ENCODE measurements around the gene PUS3.
A peak's percentile ranks its signal among the peaks of the same experiment; 100 is the strongest.

The PUS3 gene

GRCh38 chr11:125924384-125925007, 21.5 kb upstream of the PUS3 start:
- Histone ChIP-seq H3K27ac (ENCODE audit: poor library complexity, severe bottlenecking) (no peak overlapping the region), H3K27me3 (ENCODE audit: insufficient read depth, poor library complexity, severe bottlenecking) (no peaks in the 10 kb centered on the region), H3K36me3 (ENCODE audit: low read depth) (no peaks in the 10 kb centered on the region), H3K4me3 (ENCODE audit: severe bottlenecking) (no peak overlapping the region), H3K9me3 (ENCODE audit: severe bottlenecking) (no peaks in the 10 kb centered on the region), H3K4me1 (ENCODE audit: insufficient read depth, poor library complexity, severe bottlenecking) (peaks cover 2% of the 10 kb centered on the region)
- DNase-seq (ENCODE audit: low spot score) (no peak), ATAC-seq (ENCODE audit: low read depth) (no peak)
- no peak for TF ChIP-seq CTCF (IDR thresholded peaks at IDR 0.05; ENCODE audit: poor library complexity, severe bottlenecking)

GRCh38 chr11:125923633-125924032, 20.6 kb upstream of the PUS3 start:
- H3K36me3 ChIP-seq (ENCODE audit: low read depth) = no peaks in the 10 kb centered on the region
- no peak overlapping the region for H3K4me3 ChIP-seq (ENCODE audit: severe bottlenecking)
- no peak for TF ChIP-seq CTCF (IDR thresholded peaks at IDR 0.05; ENCODE audit: poor library complexity, severe bottlenecking)
- ATAC-seq (ENCODE audit: low read depth) (no peak), DNase-seq (ENCODE audit: low spot score) (no peak)
- peaks cover 2% of the 10 kb centered on the region for H3K4me1 ChIP-seq (ENCODE audit: insufficient read depth, poor library complexity, severe bottlenecking)
- H3K27me3 ChIP-seq (ENCODE audit: insufficient read depth, poor library complexity, severe bottlenecking) = no peaks in the 10 kb centered on the region
- H3K27ac ChIP-seq (ENCODE audit: poor library complexity, severe bottlenecking) = no peak overlapping the region
- no peaks in the 10 kb centered on the region for H3K9me3 ChIP-seq (ENCODE audit: severe bottlenecking)

- ATAC-seq (ENCODE audit: low read depth) (peak; percentile 86), DNase-seq (ENCODE audit: low spot score) (no peak)
- Histone ChIP-seq H3K9me3 (ENCODE audit: severe bottlenecking) (no peaks in the 10 kb centered on the region), H3K27ac (ENCODE audit: poor library complexity, severe bottlenecking) (no peak overlapping the region), H3K27me3 (ENCODE audit: insufficient read depth, poor library complexity, severe bottlenecking) (no peaks in the 10 kb centered on the region), H3K36me3 (ENCODE audit: low read depth) (no peaks in the 10 kb centered on the region), H3K4me3 (ENCODE audit: severe bottlenecking) (no peak overlapping the region), H3K4me1 (ENCODE audit: insufficient read depth, poor library complexity, severe bottlenecking) (peaks cover 2% of the 10 kb centered on the region)
- TF ChIP-seq CTCF (IDR thresholded peaks at IDR 0.05; ENCODE audit: poor library complexity, severe bottlenecking) = peak; percentile 90
Measured at GRCh38 chr11:125923012-125923579, 20.1 kb upstream of the PUS3 start.

GRCh38 chr11:125922156-125922555, 19.1 kb upstream of the PUS3 start:
- no peak for DNase-seq (ENCODE audit: low spot score)
- no peaks in the 10 kb centered on the region for H3K27me3 ChIP-seq (ENCODE audit: insufficient read depth, poor library complexity, severe bottlenecking)
- H3K9me3 ChIP-seq (ENCODE audit: severe bottlenecking) = no peaks in the 10 kb centered on the region
- no peak for ATAC-seq (ENCODE audit: low read depth)
- no peaks in the 10 kb centered on the region for H3K36me3 ChIP-seq (ENCODE audit: low read depth)
- no peak overlapping the region for H3K4me3 ChIP-seq (ENCODE audit: severe bottlenecking)
- peaks cover 2% of the 10 kb centered on the region for H3K4me1 ChIP-seq (ENCODE audit: insufficient read depth, poor library complexity, severe bottlenecking)
- no peak for TF ChIP-seq CTCF (IDR thresholded peaks at IDR 0.05; ENCODE audit: poor library complexity, severe bottlenecking)
- no peak overlapping the region for H3K27ac ChIP-seq (ENCODE audit: poor library complexity, severe bottlenecking)

GRCh38 chr11:125921042-125921441, 18.0 kb upstream of the PUS3 start:
- ATAC-seq (ENCODE audit: low read depth) = no peak
- H3K36me3 ChIP-seq (ENCODE audit: low read depth) = no peaks in the 10 kb centered on the region
- no peak overlapping the region for H3K4me3 ChIP-seq (ENCODE audit: severe bottlenecking)
- no peak for TF ChIP-seq CTCF (IDR thresholded peaks at IDR 0.05; ENCODE audit: poor library complexity, severe bottlenecking)
- DNase-seq (ENCODE audit: low spot score) = no peak
- peaks cover 2% of the 10 kb centered on the region for H3K4me1 ChIP-seq (ENCODE audit: insufficient read depth, poor library complexity, severe bottlenecking)
- no peaks in the 10 kb centered on the region for H3K9me3 ChIP-seq (ENCODE audit: severe bottlenecking)
- H3K27me3 ChIP-seq (ENCODE audit: insufficient read depth, poor library complexity, severe bottlenecking) = no peaks in the 10 kb centered on the region
- no peak overlapping the region for H3K27ac ChIP-seq (ENCODE audit: poor library complexity, severe bottlenecking)

Measured in RWPE2 (cell line).